SK-N-SH treated with all-trans-retinoic acid at 6 μM for 48 hours (cell line): ENCODE results near the gene PLPP2.

Experiments
- BACH2 ChIP-seq: fragments of 250-450 bp; sonication (Bioruptor Pico); IDR thresholded peaks from 2 replicates; pipeline ENCODE4 v1.9.0; 2021; ENCODE audit warnings: mild to moderate bottlenecking, borderline replicate concordance
- CREB5 ChIP-seq: fragments of 250-450 bp; sonication (Bioruptor Pico); IDR thresholded peaks from 2 replicates; pipeline ENCODE4 v1.5.1; 2020; ENCODE audit warnings: low read depth, mild to moderate bottlenecking, moderate library complexity
- CSRNP3 ChIP-seq: fragments of 250-450 bp; sonication (Bioruptor Pico); IDR thresholded peaks from 2 replicates; pipeline ENCODE4 v1.5.1; 2021; ENCODE audit warnings: mild to moderate bottlenecking, moderate library complexity
- PATZ1 ChIP-seq: fragments of 250-450 bp; sonication (Bioruptor Pico); IDR thresholded peaks from 2 replicates; pipeline ENCODE4 v1.8.0; 2020; ENCODE audit warnings: mild to moderate bottlenecking, moderate library complexity, borderline replicate concordance
- RARB ChIP-seq: fragments of 250-450 bp; sonication (Bioruptor Pico); IDR thresholded peaks from 2 replicates; pipeline ENCODE4 v1.8.0; 2021; ENCODE audit warnings: mild to moderate bottlenecking, moderate library complexity
- ZNF565 ChIP-seq: fragments of 450-650 bp; formaldehyde crosslinking; conservative IDR thresholded peaks from 2 replicates; pipeline ENCODE4 v1.5.0; 2020; ENCODE audit warnings: low read depth, mild to moderate bottlenecking, moderate library complexity
- ZNF70 ChIP-seq: fragments of 450-650 bp; formaldehyde crosslinking; IDR thresholded peaks from 2 replicates; pipeline ENCODE4 v1.5.0; 2020; ENCODE audit warnings: mild to moderate bottlenecking, moderate library complexity
- ZNF8 ChIP-seq: fragments of 450-650 bp; formaldehyde crosslinking; IDR thresholded peaks from 2 replicates; pipeline ENCODE4 v1.5.0; 2020; ENCODE audit warnings: mild to moderate bottlenecking, moderate library complexity

- TF ChIP-seq RARB (no peak), CREB5 (CRISPR knock-in tag) (no peak), BACH2 (CRISPR knock-in tag) (no peak), ZNF565 (no peak), PATZ1 (CRISPR knock-in tag) (no peak), ZNF8 (CRISPR knock-in tag) (no peak), ZNF70 (CRISPR knock-in tag) (no peak), CSRNP3 (CRISPR knock-in tag) (no peak)
Observed at GRCh38 chr19:262125-262524, 29.1 kb downstream of the PLPP2 start.
